K562 (cell line): Measurements from ENCODE around the gene CSNK1G1. TPM values are rescaled to one million over a fixed set of nuclear protein-coding genes. Genes with fewer than 3 reads are reported as not detected.

Source experiments
- BMI1 ChIP-seq: fragments of 150-350 bp; IDR thresholded peaks from 2 replicates; pipeline ENCODE4 v1.6.1; 2014; ENCODE audit warnings: low read length
- CBX3 ChIP-seq, 2 experiments: IDR thresholded peaks; 1 replicate in 1 of 2; 2 replicates in 1 of 2; pipeline ENCODE4 v1.6.1; 2012; ENCODE audit warnings: inconsistent platforms in 2 of 2, low read length in 2 of 2, borderline replicate concordance in 1 of 2, control low read depth in 1 of 2
- CHD2 ChIP-seq: IDR thresholded peaks from 2 replicates; pipeline ENCODE4 v1.6.1; 2011; ENCODE audit warnings: low read depth, low read length
- DNMT1 ChIP-seq: fragments of 450-650 bp; IDR thresholded peaks from 2 replicates; pipeline ENCODE4 v1.6.1; 2016; ENCODE audit warnings: antibody characterized with exemption, mild to moderate bottlenecking
- ETV6 ChIP-seq, 3 experiments: fragments of 150-350 bp in 1 of 3; sonication (generic) in 1 of 3; formaldehyde crosslinking in 1 of 3; IDR thresholded peaks; 2 replicates each; pipeline versions ENCODE4 v1.6.1 to v1.8.0; 2014 to 2022; ENCODE audit warnings: borderline replicate concordance in 2 of 3, low read depth in 2 of 3, antibody characterized with exemption in 1 of 3, low read length in 1 of 3, mild to moderate bottlenecking in 1 of 3, missing genetic modification reagents in 1 of 3
- MIER1 ChIP-seq: fragments of 450-650 bp; IDR thresholded peaks from 2 replicates; pipeline ENCODE4 v1.6.1; 2016; ENCODE audit warnings: antibody characterized with exemption, mild to moderate bottlenecking, low read depth
- NR2C1 ChIP-seq, 2 experiments: fragments of 450-650 bp; IDR thresholded peaks; 2 replicates each; pipeline ENCODE4 v1.6.1; 2017; ENCODE audit warnings: mild to moderate bottlenecking in 2 of 2, antibody characterized with exemption in 1 of 2, inconsistent platforms in 1 of 2, missing compliant biosample characterization in 1 of 2, missing genetic modification characterization in 1 of 2
- TBP ChIP-seq: optimal IDR thresholded peaks from 2 replicates; pipeline ENCODE3; 2011; ENCODE audit warnings: low read depth, low read length, improper control_type of control experiment
- ZNF224 ChIP-seq: sonication (generic); formaldehyde crosslinking; IDR thresholded peaks from 2 replicates; pipeline ENCODE4 v1.8.0; 2022; ENCODE audit warnings: mild to moderate bottlenecking, missing genetic modification reagents
- polyA plus RNA-seq, 8 experiments: library from polyadenylated mRNA; depleted of rRNA in 4 of 8; stranded (reverse) in 5 of 8; unstranded in 3 of 8; fragments of >200 nt; fragmentation: Nextera tagmentation in 2 of 8; fragmentation: Illumina TruSeq in 1 of 8; extraction: Ambion mirVana in 2 of 8; extraction: Trizol in 1 of 8; gene quantifications; 2 replicates each; pipeline versions ENCODE4 v1.2.1 to v1.2.3, GENCODE V29; 2011 to 2014; ENCODE audit warnings: inconsistent platforms in 1 of 8, missing spikeins in 1 of 8
- total RNA-seq, 7 experiments: library from RNA; depleted of rRNA in 6 of 7; stranded (reverse); fragments of >200 nt in 6 of 7; fragmentation: Illumina TruSeq in 2 of 7; extraction: Trizol in 2 of 7; gene quantifications; 2 replicates each; pipeline versions ENCODE4 v1.2.1 to v1.2.3, GENCODE V29; 2011 to 2021; ENCODE audit warnings: low replicate concordance in 1 of 7
- TF ChIP-seq, protein P1 (sequence below), 2 experiments: fragments of 450-650 bp; IDR thresholded peaks; 2 replicates each; pipeline ENCODE4 v1.6.1; 2016; ENCODE audit warnings: mild to moderate bottlenecking in 2 of 2, borderline replicate concordance in 1 of 2, low read depth in 1 of 2, moderate library complexity in 1 of 2
- TF ChIP-seq, protein P2 (sequence below), 2 experiments: fragments of 450-650 bp; conservative IDR thresholded peaks; 2 replicates each; pipeline ENCODE4 v1.6.1; 2017; ENCODE audit warnings: mild to moderate bottlenecking in 2 of 2, moderate library complexity in 2 of 2
- TF ChIP-seq, protein P3 (sequence below): fragments of 450-650 bp; IDR thresholded peaks from 2 replicates; pipeline ENCODE4 v1.6.1; 2018; ENCODE audit not compliant: partially characterized antibody

CSNK1G1 gene
- total and polyA plus RNA-seq, 9 of the 15 experiments (the other 6 are each of a cell fraction or from before 2014, with no cell fraction given), result 4.5 to 18.5 (median 9.5) TPM

DNA sequence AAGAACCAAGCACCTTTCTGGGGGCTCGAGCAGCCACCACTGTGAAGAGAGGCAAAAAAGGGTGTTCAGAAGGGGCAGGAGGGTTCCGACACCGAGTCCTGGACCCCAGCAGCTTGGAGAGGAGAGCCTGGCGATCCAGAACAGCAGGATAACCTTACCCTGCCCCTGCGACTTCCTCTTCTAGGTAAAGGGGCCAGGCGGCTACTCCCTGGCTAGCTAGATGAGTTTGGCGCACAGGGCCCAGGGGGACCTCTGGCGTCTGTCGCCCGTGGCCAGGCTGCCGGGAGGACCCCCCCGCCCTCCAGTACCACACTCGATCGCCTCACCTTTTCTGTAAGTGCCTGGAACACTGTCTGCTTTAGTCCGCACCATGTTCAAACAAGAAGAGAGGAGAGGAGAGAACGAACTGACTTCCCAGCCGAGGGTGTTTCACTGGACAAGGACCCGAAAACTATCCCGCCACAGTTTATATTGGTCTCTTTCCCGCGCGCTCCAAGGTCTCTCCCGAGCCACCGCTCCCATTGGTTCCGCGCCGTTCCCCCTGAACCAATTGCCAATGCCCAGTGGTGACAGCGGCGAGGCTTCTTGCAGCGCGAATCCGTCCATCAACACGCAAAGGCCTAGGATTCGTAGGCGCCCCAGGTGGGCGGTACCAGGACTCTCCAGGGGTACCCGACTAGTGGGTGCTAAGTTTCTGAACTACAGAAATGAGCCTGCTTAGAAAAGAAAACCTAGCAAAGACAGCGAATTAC, 25.2 kb upstream of the CSNK1G1 start, which contains the start of gene PCLAF (continued):
- TF ChIP-seq, protein P1, sequence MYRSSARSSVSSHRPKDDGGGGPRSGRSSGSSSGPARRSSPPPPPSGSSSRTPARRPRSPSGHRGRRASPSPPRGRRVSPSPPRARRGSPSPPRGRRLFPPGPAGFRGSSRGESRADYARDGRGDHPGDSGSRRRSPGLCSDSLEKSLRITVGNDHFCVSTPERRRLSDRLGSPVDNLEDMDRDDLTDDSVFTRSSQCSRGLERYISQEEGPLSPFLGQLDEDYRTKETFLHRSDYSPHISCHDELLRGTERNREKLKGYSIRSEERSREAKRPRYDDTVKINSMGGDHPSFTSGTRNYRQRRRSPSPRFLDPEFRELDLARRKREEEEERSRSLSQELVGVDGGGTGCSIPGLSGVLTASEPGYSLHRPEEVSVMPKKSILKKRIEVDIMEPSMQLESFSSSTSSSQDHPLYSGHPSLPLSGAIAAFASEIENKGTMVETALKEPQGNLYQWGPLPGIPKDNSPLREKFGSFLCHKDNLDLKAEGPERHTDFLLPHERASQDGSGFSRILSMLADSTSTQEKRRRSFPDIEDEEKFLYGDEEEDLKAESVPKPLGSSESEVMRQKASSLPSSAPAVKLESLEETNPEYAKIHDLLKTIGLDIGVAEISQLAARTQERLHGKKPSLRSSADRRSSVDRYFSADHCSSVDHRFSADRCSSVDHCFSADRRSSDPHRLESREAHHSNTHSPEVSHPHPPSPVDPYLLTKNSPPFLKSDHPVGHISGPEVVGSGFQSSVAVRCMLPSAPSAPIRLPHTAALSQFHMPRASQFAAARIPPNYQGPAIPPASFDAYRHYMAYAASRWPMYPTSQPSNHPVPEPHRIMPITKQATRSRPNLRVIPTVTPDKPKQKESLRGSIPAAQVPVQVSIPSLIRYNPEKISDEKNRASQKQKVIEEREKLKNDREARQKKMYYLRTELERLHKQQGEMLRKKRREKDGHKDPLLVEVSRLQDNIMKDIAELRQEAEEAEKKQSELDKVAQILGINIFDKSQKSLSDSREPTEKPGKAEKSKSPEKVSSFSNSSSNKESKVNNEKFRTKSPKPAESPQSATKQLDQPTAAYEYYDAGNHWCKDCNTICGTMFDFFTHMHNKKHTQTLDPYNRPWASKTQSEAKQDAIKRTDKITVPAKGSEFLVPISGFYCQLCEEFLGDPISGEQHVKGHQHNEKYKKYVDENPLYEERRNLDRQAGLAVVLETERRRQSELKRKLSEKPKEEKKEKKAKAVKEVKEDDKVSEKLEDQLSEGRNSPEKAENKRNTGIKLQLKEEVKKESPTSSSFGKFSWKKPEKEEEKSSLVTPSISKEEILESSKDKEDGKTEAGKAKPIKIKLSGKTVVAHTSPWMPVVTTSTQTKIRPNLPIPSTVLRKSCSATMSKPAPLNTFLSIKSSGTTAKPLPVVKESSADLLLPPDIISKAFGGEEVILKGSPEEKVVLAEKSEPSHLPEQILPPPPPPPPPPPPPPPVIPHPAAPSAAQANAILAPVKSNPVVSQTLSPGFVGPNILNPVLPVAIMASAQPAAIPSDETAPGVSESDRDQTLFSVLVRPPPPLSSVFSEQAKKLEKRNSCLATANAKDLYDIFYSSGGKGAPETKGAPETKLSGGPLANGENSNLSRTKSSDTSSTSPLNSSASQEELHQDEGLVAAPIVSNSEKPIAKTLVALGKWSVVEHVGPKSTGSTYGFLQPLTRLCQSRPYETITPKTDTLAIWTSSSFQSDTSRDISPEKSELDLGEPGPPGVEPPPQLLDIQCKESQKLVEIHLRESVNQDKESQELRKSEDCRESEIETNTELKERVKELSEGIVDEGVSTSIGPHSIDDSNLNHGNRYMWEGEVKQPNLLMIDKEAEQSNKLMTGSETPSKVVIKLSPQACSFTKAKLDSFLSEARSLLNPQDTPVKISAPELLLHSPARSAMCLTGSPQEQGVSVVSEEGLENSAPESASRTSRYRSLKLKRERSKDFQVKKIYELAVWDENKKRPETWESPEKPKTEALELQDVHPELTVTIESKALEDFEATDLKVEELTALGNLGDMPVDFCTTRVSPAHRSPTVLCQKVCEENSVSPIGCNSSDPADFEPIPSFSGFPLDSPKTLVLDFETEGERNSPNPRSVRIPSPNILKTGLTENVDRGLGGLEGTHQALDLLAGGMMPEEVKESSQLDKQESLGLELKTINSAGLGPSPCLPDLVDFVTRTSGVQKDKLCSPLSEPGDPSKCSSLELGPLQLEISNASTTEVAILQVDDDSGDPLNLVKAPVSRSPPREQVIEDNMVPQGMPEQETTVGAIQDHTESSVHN (IDR thresholded peaks at IDR 0.05; ENCODE audit: borderline replicate concordance in 1 of 2, low read depth in 1 of 2), result no peak
- TF ChIP-seq DNMT1 (no peak), CHD2 (peak; percentile 87), MIER1 (no peak), ETV6 (IDR thresholded peaks at IDR 0.05; ENCODE audit: borderline replicate concordance in 1 of 2, low read depth in 2 of 2, low read length in 1 of 2) (no peak), ETV6 (CRISPR knock-in tag; IDR thresholded peaks at IDR 0.05; ENCODE audit: borderline replicate concordance) (no peak), TBP (peak; percentile 99), BMI1 (no peak), CBX3 (IDR thresholded peaks at IDR 0.05; ENCODE audit: borderline replicate concordance in 1 of 2, low read length in 2 of 2) (no peak), ZNF224 (CRISPR knock-in tag) (no peak), NR2C1 (IDR thresholded peaks at IDR 0.05) (no peak), NR2C1 (tag; IDR thresholded peaks at IDR 0.05) (no peak)
- TF ChIP-seq, protein P2, sequence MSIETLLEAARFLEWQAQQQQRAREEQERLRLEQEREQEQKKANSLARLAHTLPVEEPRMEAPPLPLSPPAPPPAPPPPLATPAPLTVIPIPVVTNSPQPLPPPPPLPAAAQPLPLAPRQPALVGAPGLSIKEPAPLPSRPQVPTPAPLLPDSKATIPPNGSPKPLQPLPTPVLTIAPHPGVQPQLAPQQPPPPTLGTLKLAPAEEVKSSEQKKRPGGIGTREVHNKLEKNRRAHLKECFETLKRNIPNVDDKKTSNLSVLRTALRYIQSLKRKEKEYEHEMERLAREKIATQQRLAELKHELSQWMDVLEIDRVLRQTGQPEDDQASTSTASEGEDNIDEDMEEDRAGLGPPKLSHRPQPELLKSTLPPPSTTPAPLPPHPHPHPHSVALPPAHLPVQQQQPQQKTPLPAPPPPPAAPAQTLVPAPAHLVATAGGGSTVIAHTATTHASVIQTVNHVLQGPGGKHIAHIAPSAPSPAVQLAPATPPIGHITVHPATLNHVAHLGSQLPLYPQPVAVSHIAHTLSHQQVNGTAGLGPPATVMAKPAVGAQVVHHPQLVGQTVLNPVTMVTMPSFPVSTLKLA (conservative IDR thresholded peaks at IDR 0.05), result peak; percentile 21 to 57; a peak in 2 of 4 replicates
- TF ChIP-seq, protein P3, sequence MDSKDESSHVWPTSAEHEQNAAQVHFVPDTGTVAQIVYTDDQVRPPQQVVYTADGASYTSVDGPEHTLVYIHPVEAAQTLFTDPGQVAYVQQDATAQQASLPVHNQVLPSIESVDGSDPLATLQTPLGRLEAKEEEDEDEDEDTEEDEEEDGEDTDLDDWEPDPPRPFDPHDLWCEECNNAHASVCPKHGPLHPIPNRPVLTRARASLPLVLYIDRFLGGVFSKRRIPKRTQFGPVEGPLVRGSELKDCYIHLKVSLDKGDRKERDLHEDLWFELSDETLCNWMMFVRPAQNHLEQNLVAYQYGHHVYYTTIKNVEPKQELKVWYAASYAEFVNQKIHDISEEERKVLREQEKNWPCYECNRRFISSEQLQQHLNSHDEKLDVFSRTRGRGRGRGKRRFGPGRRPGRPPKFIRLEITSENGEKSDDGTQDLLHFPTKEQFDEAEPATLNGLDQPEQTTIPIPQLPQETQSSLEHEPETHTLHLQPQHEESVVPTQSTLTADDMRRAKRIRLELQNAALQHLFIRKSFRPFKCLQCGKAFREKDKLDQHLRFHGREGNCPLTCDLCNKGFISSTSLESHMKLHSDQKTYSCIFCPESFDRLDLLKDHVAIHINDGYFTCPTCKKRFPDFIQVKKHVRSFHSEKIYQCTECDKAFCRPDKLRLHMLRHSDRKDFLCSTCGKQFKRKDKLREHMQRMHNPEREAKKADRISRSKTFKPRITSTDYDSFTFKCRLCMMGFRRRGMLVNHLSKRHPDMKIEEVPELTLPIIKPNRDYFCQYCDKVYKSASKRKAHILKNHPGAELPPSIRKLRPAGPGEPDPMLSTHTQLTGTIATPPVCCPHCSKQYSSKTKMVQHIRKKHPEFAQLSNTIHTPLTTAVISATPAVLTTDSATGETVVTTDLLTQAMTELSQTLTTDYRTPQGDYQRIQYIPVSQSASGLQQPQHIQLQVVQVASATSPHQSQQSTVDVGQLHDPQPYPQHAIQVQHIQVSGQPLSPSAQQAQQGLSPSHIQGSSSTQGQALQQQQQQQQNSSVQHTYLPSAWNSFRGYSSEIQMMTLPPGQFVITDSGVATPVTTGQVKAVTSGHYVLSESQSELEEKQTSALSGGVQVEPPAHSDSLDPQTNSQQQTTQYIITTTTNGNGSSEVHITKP, result peak; percentile 69
